Activated T-cell treated with anti-CD3 and anti-CD28 coated beads for 24 hours (primary cell): ENCODE results near the gene ISG15.
"Not testable (repeated sequence)": the region's sequence is repeated elsewhere in the genome, so short reads cannot be mapped to it uniquely, and the experiment has no call there.

Experiments used
- DNase-seq: peaks from one replicate; pipeline ENCODE4 v3.0.0-alpha.2; 2020; ENCODE audit warnings: low read depth

The ISG15 gene

GRCh38 chr1:975365-975764 is 37.9 kb upstream of the ISG15 start:
- DNase-seq: no peak

- peak; percentile 55 for DNase-seq
Measured at GRCh38 chr1:975896-976683, 37.2 kb upstream of the ISG15 start.

DNA sequence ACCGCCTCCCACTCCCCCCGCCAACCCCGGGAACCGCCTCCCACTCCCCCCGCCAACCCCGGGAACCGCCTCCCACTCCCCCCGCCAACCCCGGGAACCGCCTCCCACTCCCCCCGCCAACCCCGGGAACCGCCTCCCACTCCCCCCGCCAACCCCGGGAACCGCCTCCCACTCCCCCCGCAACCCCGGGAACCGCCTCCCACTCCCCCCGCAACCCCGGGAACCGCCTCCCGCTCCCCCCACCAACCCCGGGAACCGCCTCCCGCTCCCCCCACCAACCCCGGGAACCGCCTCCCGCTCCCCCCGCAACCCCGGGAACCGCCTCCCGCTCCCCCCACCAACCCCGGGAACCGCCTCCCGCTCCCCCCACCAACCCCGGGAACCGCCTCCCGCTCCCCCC is 36.5 kb upstream of the ISG15 start:
- DNase-seq: not testable (repeated sequence)

GRCh38 chr1:978069-978834 is 35.0 kb upstream of the ISG15 start:
- DNase-seq: no peak

DNA sequence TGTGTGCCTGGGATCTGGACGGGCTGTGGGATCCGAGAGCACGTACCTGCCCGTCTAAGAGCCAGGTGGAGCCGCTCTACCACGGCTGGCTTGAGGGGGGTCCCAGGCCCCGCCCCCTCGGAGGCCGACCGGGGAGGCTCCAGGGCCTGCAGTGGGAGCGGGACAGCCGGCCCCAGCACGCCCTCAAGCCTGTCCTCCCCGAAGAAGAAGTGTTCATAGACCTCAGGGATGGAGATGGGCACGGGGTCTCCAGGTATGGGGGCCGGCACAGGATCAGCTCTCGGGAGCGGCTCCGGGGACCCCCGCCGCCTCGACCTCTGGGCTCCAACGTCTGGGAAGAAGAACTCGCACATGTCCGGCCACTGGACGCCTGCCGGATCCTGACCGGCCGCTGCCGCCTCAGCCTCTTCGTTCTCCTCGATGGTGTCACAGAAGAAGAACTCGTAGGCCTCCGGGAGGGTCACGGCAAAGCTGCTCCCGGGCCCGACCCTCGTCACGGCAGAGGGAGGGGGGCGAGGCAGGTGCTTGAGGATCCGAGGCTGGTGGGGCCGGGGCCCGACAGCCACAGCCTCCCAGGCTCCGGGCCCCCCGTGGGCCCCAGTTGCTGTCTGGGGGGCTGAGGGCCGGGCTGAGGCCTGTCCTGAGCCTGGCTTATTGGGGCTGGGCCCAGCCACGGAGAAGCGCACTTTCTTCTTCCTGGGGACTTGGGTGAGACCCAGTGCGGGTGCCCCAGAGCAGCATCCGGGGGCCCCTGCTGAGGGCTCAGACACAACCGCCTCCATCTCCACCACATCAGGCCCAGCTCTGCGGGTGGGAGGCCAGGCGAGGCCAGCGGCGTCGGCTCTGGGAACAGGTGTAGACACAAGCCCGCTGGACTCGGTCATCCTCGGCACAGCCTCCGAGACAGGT is 34.2 kb upstream of the ISG15 start:
- DNase-seq: no peak

DNA sequence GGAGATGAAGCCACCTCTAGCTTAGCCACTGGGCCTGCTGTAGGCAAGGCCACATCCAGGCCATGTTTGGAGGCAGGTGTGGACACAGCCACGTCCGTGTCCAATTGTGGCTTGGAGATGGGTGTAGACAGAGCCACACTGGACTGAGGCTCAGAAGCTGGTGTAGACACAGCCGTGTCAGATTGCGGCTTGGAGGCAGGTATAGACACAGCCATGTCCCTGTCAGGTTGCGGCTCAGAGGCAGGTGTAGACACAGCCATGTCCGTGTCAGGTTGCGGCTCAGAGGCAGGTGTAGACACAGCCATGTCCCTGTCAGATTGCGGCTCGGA is 33.6 kb upstream of the ISG15 start:
- no peak for DNase-seq

DNA sequence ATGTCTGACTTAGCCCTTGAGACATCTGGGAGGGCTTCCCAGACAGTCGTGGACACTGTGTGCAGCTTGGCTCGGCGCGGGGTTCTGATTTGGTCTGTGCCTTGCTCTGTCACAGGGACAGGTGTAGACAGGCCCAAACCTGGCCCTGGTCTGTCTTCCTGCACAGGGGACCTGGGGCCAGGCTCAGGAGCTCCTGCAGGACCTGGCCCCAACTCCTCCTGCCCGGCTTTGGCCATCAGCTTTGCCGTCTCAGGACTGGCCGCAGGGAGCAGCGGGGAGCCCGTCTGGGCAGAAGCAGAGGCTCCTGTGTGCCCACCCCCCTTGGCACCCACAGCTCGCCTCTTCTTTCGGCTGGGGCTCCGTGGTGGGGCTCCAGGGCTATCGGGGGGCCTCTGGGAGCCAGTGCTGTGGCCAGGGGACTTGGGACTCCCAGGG is 33.1 kb upstream of the ISG15 start:
- DNase-seq: no peak

- DNase-seq: no peak
Measured at GRCh38 chr1:980602-981395, 32.5 kb upstream of the ISG15 start.

- DNase-seq: no peak
Measured at GRCh38 chr1:981491-981954, 31.8 kb upstream of the ISG15 start.

DNA sequence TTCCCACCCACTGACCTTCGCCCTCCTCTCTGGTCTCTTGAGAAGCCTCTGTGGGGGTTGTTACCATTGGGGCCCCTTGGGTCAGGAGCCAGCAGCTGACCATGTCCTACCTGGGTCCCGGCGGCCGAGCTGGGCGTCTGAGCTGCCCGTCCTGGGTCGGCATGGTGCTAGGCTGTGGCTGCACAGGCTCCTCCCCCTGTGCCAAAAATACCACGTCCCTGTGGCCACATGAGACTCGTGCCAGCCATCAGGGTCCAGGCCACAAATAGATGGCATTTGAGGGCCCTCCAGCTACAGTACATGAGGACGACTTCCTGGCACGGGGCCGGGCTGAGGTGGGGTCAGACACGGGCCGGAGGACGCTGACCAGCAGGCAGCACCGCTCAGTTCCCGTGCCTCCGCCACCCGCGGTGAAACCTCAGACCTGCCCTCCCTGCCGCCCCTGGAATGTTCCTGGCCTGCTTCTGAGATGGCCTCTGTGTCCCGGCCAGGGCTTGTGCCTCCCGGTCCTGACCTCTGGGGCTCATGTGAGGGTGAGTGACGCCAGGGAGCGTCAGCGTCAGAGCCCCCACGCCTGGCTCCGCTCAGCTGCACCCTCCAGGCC is 31.2 kb upstream of the ISG15 start, which contains the start of gene PERM1:
Gene PERM1, minus strand, starts transcription at position 139 of the 604 bp plus-strand sequence. CDS start 1,064 bp downstream, outside the sequence.
- DNase-seq: no peak

DNA sequence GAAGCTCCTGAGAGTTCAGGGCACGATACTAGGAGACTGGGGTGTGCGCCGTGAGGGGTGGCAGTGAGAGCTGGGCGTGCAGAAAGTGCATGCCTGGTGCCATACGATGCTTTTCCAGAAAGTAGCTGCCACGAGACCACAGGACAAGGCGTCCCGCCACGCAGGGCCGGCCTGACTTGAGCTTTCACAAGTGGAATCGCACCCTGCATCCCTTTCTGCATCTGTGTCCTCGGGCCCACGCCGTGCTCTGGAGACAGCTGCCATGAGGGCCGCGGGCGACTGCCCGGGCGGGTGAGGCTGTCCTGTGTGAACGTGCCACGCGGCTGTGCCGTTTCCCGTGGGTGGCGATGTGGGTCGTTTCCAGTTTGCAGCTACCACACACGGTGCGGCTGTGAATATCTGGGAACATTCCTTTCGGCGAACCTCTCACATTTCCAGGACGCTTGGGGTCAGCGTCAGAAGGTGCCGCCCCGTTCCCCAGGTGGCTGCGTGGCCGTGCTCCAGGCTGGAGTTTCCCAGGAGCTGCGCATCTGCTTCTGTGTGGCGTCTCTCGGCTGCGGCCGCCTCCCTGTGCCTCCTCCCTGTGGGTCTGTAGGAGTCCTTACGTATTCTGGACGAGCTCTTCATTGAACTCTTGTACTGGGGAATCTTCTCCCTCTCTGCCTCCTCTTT is 30.4 kb upstream of the ISG15 start:
- no peak for DNase-seq

GRCh38 chr1:983798-984475 is 29.4 kb upstream of the ISG15 start:
- DNase-seq: peak; percentile 35

GRCh38 chr1:984476-984814 is 28.9 kb upstream of the ISG15 start:
- DNase-seq: no peak

- DNase-seq: no peak
Measured at GRCh38 chr1:985126-985525, 28.2 kb upstream of the ISG15 start.

- not testable (repeated sequence) for DNase-seq
Measured at GRCh38 chr1:988061-988460, 25.2 kb upstream of the ISG15 start.

GRCh38 chr1:991275-991674 is 22.0 kb upstream of the ISG15 start:
- DNase-seq: not testable (repeated sequence)

DNA sequence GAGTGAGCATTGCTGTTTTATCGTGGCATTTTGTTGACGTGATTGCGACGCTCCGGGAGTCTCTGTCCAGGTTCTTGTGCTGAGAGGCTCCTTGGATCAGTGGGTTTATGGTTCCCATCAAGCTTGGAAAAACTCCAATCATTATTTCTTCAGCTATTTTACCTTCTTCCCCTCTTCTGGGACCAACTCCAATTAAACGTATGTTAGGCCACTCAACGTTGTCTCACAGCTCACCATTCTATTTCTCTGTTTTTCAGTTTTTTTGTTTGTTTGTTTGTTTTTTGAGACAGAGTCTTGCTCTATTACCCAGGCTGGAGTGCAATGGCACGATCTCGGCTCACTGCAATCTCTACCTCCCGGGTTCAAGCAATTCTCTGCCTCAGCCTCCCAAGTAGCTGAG is 21.4 kb upstream of the ISG15 start:
- no peak for DNase-seq

DNA sequence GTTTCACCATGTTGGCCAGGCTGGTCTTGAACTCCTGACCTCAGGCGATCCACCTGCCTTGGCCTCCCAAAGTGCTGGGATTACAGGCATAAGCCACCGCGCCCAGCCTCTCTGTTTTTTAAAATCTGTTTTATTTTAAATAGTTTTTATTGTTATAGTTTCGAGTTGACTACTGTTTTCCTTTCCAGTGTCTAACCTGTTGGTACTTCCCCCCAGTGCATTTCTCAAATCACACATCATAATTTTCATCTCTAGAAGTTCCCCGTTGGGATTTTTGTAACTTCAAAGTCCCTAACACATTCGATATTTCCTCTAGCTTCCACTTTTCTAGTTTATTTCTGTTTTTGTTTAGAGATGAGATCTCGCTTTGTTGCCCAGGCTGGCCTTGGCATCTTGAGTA is 20.9 kb upstream of the ISG15 start:
- DNase-seq: no peak

- no peak for DNase-seq
Measured at GRCh38 chr1:993379-993995, 19.8 kb upstream of the ISG15 start.
